Fibroblast of the aortic adventitia (primary cell): ENCODE results near the gene FAM98B. TPM values are rescaled to one million over a fixed set of nuclear protein-coding genes. Genes with fewer than 3 reads are reported as not detected.
"Not testable (repeated sequence)": the region's sequence is repeated elsewhere in the genome, so short reads cannot be mapped to it uniquely, and the experiment has no call there.

Source experiments
- DNase-seq: peaks from one replicate; pipeline ENCODE4 v3.0.0-alpha.2; 2010; ENCODE audit warnings: low read depth
- H3K4me3 ChIP-seq: 2 replicates; pipeline ENCODE4 v1.5.1; 2011; ENCODE audit warnings: low read depth, mild to moderate bottlenecking, control low read depth, low read length, moderate library complexity
- CTCF ChIP-seq: IDR thresholded peaks from 2 replicates; pipeline ENCODE4 v1.5.1; 2011; ENCODE audit warnings: mild to moderate bottlenecking, low read length, control low read depth, inconsistent platforms; ENCODE audit not compliant: insufficient read depth
- total RNA-seq: library from RNA; depleted of rRNA; stranded (reverse); fragments of >200 nt; gene quantifications from 2 replicates; pipeline ENCODE4 v1.2.3, GENCODE V29; 2012; ENCODE audit warnings: low replicate concordance

Gene FAM98B
- total RNA-seq, 1 donor: 8.9 TPM

DNA sequence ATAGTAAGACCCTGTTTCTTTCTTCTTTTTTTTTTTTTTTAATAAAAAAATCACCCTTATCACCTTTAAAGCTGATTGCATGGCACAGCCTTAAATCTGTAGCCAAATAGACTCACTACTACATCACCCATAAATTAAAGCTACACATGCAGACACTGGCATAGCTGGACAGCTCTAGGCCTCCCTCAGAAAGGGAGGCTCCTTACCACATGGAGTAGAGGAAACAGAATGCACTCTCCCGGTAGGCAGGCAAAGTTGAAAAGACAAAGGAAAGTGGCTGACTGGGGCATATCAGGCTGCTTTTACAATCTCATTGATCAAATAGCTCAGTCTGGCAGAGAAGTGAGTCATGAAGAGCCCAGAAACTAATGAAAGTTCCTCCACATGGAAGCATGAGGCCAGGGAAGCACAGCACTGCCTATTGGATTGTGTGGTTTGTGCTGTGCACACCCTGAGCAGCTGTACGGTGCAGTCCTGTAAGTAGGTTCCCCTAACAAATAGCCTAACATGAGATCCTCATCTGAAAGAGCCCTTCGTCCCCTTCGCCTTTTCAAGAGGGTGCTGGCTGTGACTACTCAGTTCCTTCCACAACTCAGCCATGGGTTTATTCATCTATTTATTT lies 32.7 kb upstream of the FAM98B start:
- H3K4me3 ChIP-seq: no peak overlapping the region
- TF ChIP-seq CTCF: no peak
- no peak for DNase-seq

DNA sequence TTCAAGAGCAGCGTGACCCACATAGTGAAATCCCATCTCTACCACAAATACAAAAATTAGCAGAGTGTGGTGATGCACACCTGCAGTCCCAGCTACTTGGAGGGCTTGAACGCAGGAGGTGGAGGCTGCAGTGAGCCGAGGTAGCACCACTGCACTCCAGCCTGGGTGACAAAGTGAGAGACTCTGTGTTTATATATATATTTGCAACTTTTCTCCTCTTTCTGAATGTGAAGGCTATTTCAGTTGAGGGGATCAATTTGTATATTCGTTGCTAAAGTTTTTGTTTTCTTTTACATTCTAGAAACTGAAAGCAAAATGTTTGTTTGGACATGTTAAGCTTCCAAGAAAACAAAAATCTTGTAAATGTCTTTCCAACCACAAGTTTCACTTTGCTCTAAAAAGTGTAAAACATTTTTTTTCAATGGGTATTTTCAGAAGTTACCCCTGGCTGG lies 29.8 kb upstream of the FAM98B start:
- TF ChIP-seq CTCF: no peak
- no peak for DNase-seq
- no peak overlapping the region for H3K4me3 ChIP-seq

- TF ChIP-seq CTCF: no peak
- no peak for DNase-seq
- H3K4me3 ChIP-seq: no peak overlapping the region
Measured at GRCh38 chr15:38425269-38425668, 28.7 kb upstream of the FAM98B start.

DNA sequence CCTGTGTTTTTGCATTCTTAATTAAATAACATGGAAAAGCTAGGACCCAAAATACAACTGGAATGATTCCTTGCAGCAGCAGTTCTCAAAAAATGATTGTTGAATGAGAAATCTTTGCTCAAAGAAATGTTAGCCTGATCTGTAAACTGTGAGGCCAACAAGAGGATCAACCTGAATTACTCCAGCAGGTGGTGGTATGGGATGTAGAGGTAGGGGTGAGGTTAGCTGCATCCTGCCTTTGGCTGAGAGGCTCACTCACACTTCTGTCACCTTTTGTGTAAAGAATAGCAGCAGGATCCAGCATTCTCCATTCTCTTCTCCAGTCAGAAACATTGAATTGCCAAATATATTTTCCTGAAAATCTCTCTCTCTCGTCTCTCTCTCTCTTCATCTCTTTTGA lies 26.5 kb upstream of the FAM98B start:
- no peak for DNase-seq
- H3K4me3 ChIP-seq: no peak overlapping the region
- no peak for TF ChIP-seq CTCF

- DNase-seq: no peak
- TF ChIP-seq CTCF: no peak
- no peak overlapping the region for H3K4me3 ChIP-seq
Measured at GRCh38 chr15:38430106-38430760, 23.7 kb upstream of the FAM98B start.

DNA sequence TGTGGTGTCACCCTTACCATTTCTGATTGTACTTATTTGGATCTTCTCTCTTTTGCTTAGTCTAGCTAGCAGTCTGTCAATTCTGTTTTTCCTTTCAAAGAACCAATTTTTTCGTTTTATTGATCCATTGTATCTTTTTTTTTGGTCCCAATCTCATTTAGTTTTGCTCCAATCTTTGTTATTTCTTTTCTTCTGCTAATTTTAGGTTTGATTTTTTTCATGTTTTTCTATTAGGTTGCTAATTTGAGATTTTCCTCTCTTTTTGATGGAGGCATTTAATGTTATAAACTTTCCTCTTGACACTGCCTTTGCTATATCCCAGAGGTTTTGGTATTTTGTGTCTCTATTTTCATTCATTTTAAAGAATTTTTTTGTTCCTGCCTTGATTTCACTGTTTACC lies 16.9 kb upstream of the FAM98B start:
- no peak overlapping the region for H3K4me3 ChIP-seq
- DNase-seq: no peak
- no peak for TF ChIP-seq CTCF

DNA sequence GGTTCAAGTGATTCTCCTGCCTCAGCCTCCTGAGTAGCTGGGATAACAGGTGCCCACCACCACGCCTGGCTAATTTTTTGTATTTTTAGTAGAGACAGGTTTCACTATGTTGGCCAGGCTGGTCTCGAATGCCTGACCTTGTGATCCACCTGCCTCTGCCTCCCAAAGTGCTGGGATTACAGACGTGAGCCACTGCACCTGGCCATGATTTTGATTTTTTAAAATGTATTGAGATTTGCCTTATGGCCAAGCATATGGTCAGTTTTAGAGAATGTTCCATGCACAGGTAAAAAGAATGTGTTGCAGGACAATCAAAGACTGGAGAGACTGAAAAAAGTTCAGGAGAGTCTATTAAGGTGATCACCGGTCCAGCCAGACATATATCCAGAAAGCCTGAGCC lies 16.3 kb upstream of the FAM98B start:
- H3K4me3 ChIP-seq, DNase-seq: not testable (repeated sequence)
